Ishikawa (cell line): ENCODE data around the gene PNMA6F.

Experiments
- CEBPB ChIP-seq: IDR thresholded peaks from 2 replicates; pipeline ENCODE4 v1.6.1; 2012
- CREB1 ChIP-seq: IDR thresholded peaks from 2 replicates; pipeline ENCODE4 v1.6.1; 2012; ENCODE audit warnings: low read depth
- EP300 ChIP-seq: IDR thresholded peaks from 2 replicates; pipeline ENCODE4 v1.6.1; 2012; ENCODE audit warnings: borderline replicate concordance
- MAX ChIP-seq: IDR thresholded peaks from 2 replicates; pipeline ENCODE4 v1.6.1; 2012
- NFIC ChIP-seq: IDR thresholded peaks from 2 replicates; pipeline ENCODE4 v1.6.1; 2012
- RAD21 ChIP-seq: IDR thresholded peaks from 2 replicates; pipeline ENCODE4 v1.6.1; 2012; ENCODE audit warnings: low read depth
- REST ChIP-seq: IDR thresholded peaks from 2 replicates; pipeline ENCODE4 v1.6.1; 2012; ENCODE audit warnings: low read depth, mild to moderate bottlenecking
- TAF1 ChIP-seq: IDR thresholded peaks from 2 replicates; pipeline ENCODE4 v1.6.1; 2012; ENCODE audit warnings: low read depth, mild to moderate bottlenecking
- TCF12 ChIP-seq: IDR thresholded peaks from 2 replicates; pipeline ENCODE4 v1.6.1; 2012; ENCODE audit warnings: low read depth
- USF1 ChIP-seq: IDR thresholded peaks from 2 replicates; pipeline ENCODE4 v1.6.1; 2012
- YY1 ChIP-seq: IDR thresholded peaks from 2 replicates; pipeline ENCODE4 v1.6.1; 2012; ENCODE audit warnings: low read depth
- ZBTB7A ChIP-seq: IDR thresholded peaks from 2 replicates; pipeline ENCODE4 v1.6.1; 2012; ENCODE audit warnings: low read depth

GRCh38 chrX:153312041-153312440 is 9.5 kb downstream of the PNMA6F start:
- TF ChIP-seq CREB1 (no peak), TCF12 (no peak), CEBPB (no peak), MAX (no peak), RAD21 (no peak), EP300 (no peak), ZBTB7A (no peak), YY1 (no peak), USF1 (no peak), REST (no peak), NFIC (no peak), TAF1 (no peak)
